ENCODE results near the gene DNASE1L1. TPM values are rescaled to one million over a fixed set of nuclear protein-coding genes. Genes with fewer than 3 reads are reported as not detected.

Gene DNASE1L1
- total and polyA plus RNA-seq, 2 of the 13 experiments (the other 11 are each of a cell fraction or from before 2014, with no cell fraction given): 4.7 to 12.3 TPM

GRCh38 chrX:154369449-154370299, 39.4 kb downstream of the DNASE1L1 start (continued):
- TF ChIP-seq EP300 (IDR thresholded peaks at IDR 0.05; ENCODE audit: low read depth in 2 of 2, low read length in 2 of 2): 0 out of 4 replicates have a peak, but pooled peaks of 1 of the 2 experiments have one; percentile 20
- TF ChIP-seq EP300 (CRISPR knock-in tag; IDR thresholded peaks at IDR 0.05; ENCODE audit: borderline replicate concordance): no peak
- TF ChIP-seq, protein P1, sequence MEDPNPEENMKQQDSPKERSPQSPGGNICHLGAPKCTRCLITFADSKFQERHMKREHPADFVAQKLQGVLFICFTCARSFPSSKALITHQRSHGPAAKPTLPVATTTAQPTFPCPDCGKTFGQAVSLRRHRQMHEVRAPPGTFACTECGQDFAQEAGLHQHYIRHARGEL (CRISPR knock-in tag; IDR thresholded peaks at IDR 0.05): no peak
- TF ChIP-seq BORCS8-MEF2B (CRISPR knock-in tag; IDR thresholded peaks at IDR 0.05): no peak
- TF ChIP-seq ZFP36L2 (CRISPR knock-in tag; IDR thresholded peaks at IDR 0.05): no peak
- TF ChIP-seq ZNF775 (CRISPR knock-in tag; IDR thresholded peaks at IDR 0.05; ENCODE audit: borderline replicate concordance): no peak
- TF ChIP-seq GPN1 (CRISPR knock-in tag; IDR thresholded peaks at IDR 0.05; ENCODE audit: borderline replicate concordance): no peak
- TF ChIP-seq RNF2 (conservative IDR thresholded peaks at IDR 0.05; ENCODE audit: low read depth): no peak
- no peak for TF ChIP-seq SKI (IDR thresholded peaks at IDR 0.05; ENCODE audit: partially characterized antibody)
- TF ChIP-seq ZNF570 (CRISPR knock-in tag; IDR thresholded peaks at IDR 0.05; ENCODE audit: borderline replicate concordance): no peak
- TF ChIP-seq HNRNPLL (IDR thresholded peaks at IDR 0.05; ENCODE audit: low read depth, low read length, poor library complexity, severe bottlenecking): no peak
- TF ChIP-seq KDM4B (CRISPR knock-in tag; IDR thresholded peaks at IDR 0.05): no peak
- no peak for TF ChIP-seq ZNF670 (CRISPR knock-in tag; IDR thresholded peaks at IDR 0.05; ENCODE audit: borderline replicate concordance)
- TF ChIP-seq ZNF343 (CRISPR knock-in tag; IDR thresholded peaks at IDR 0.05): no peak
- no peak for TF ChIP-seq ZNF879 (CRISPR knock-in tag; IDR thresholded peaks at IDR 0.05)
- TF ChIP-seq RBFOX2 (IDR thresholded peaks at IDR 0.05; ENCODE audit: low read depth, low read length): no peak
- no peak for TF ChIP-seq HMGXB4 (CRISPR knock-in tag; IDR thresholded peaks at IDR 0.05; ENCODE audit: borderline replicate concordance in 1 of 2, low read depth in 1 of 2)
- TF ChIP-seq NONO (IDR thresholded peaks at IDR 0.05): no peak
- no peak for TF ChIP-seq NONO (CRISPR knock-in tag; conservative IDR thresholded peaks at IDR 0.05)
- no peak for TF ChIP-seq DNMT1 (CRISPR knock-in tag; IDR thresholded peaks at IDR 0.05)
- no peak for TF ChIP-seq NR3C1 (CRISPR knock-in tag; IDR thresholded peaks at IDR 0.05)
- TF ChIP-seq MTA1 (CRISPR knock-in tag; IDR thresholded peaks at IDR 0.05; ENCODE audit: borderline replicate concordance): no peak
- TF ChIP-seq ZZZ3 (CRISPR knock-in tag; IDR thresholded peaks at IDR 0.05; ENCODE audit: borderline replicate concordance): no peak
- TF ChIP-seq, protein P2, sequence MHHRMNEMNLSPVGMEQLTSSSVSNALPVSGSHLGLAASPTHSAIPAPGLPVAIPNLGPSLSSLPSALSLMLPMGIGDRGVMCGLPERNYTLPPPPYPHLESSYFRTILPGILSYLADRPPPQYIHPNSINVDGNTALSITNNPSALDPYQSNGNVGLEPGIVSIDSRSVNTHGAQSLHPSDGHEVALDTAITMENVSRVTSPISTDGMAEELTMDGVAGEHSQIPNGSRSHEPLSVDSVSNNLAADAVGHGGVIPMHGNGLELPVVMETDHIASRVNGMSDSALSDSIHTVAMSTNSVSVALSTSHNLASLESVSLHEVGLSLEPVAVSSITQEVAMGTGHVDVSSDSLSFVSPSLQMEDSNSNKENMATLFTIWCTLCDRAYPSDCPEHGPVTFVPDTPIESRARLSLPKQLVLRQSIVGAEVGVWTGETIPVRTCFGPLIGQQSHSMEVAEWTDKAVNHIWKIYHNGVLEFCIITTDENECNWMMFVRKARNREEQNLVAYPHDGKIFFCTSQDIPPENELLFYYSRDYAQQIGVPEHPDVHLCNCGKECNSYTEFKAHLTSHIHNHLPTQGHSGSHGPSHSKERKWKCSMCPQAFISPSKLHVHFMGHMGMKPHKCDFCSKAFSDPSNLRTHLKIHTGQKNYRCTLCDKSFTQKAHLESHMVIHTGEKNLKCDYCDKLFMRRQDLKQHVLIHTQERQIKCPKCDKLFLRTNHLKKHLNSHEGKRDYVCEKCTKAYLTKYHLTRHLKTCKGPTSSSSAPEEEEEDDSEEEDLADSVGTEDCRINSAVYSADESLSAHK (CRISPR knock-in tag; IDR thresholded peaks at IDR 0.05; ENCODE audit: borderline replicate concordance): no peak
- TF ChIP-seq, protein P3, sequence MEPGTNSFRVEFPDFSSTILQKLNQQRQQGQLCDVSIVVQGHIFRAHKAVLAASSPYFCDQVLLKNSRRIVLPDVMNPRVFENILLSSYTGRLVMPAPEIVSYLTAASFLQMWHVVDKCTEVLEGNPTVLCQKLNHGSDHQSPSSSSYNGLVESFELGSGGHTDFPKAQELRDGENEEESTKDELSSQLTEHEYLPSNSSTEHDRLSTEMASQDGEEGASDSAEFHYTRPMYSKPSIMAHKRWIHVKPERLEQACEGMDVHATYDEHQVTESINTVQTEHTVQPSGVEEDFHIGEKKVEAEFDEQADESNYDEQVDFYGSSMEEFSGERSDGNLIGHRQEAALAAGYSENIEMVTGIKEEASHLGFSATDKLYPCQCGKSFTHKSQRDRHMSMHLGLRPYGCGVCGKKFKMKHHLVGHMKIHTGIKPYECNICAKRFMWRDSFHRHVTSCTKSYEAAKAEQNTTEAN (CRISPR knock-in tag; conservative IDR thresholded peaks at IDR 0.05): no peak

Data from HepG2 (cell line).